SK-N-SH (cell line): ENCODE measurements around the gene TTLL1.

Experiments used
- CTCF ChIP-seq: fragments of 200-600 bp; sonication (generic); IDR thresholded peaks from 2 replicates; pipeline ENCODE4 v1.6.1; 2017; ENCODE audit warnings: antibody characterized with exemption, mild to moderate bottlenecking, moderate library complexity
- EP300 ChIP-seq, 2 experiments: IDR thresholded peaks; 2 replicates each; pipeline versions ENCODE4 v1.4.0 to v1.6.1; 2012; ENCODE audit warnings: borderline replicate concordance in 1 of 2, low read depth in 1 of 2, low read length in 1 of 2
- EZH2phosphoT487 ChIP-seq: fragments of 200-600 bp; sonication (generic); IDR thresholded peaks from 2 replicates; pipeline ENCODE4 v1.6.1; 2017; ENCODE audit warnings: low read depth, mixed run types, mild to moderate bottlenecking, antibody characterized with exemption, moderate library complexity, borderline replicate concordance
- FOSL2 ChIP-seq: IDR thresholded peaks from 2 replicates; pipeline ENCODE4 v1.4.0; 2012; ENCODE audit warnings: low read depth, mild to moderate bottlenecking, moderate library complexity, borderline replicate concordance
- FOXM1 ChIP-seq: IDR thresholded peaks from 2 replicates; pipeline ENCODE4 v1.4.0; 2012; ENCODE audit warnings: low read depth, mild to moderate bottlenecking
- POLR2AphosphoS5 ChIP-seq: IDR thresholded peaks from 2 replicates; pipeline ENCODE4 v1.6.1; 2012; ENCODE audit warnings: low read depth, low read length
- RAD21 ChIP-seq: IDR thresholded peaks from 2 replicates; pipeline ENCODE4 v1.6.1; 2012; ENCODE audit warnings: mild to moderate bottlenecking, low read length
- REST ChIP-seq: IDR thresholded peaks from 2 replicates; pipeline ENCODE4 v1.6.1; 2012; ENCODE audit warnings: mild to moderate bottlenecking, low read depth, low read length, moderate library complexity
- RXRA ChIP-seq: IDR thresholded peaks from 2 replicates; pipeline ENCODE4 v1.4.0; 2012; ENCODE audit warnings: low read depth, mild to moderate bottlenecking, borderline replicate concordance
- SMC3 ChIP-seq: IDR thresholded peaks from 2 replicates; pipeline ENCODE4 v1.6.1; 2012; ENCODE audit warnings: low read depth, low read length, improper control_type of control experiment
- TCF12 ChIP-seq: IDR thresholded peaks from 2 replicates; pipeline ENCODE4 v1.4.0; 2012
- USF1 ChIP-seq: IDR thresholded peaks from 2 replicates; pipeline ENCODE4 v1.4.0; 2012; ENCODE audit warnings: low read depth, borderline replicate concordance
- YY1 ChIP-seq: IDR thresholded peaks from 2 replicates; pipeline ENCODE4 v1.4.0; 2012; ENCODE audit warnings: low read depth, mild to moderate bottlenecking
- ZBTB33 ChIP-seq: IDR thresholded peaks from 2 replicates; pipeline ENCODE4 v1.4.0; 2012; ENCODE audit warnings: low read depth, borderline replicate concordance

- TF ChIP-seq FOXM1 (no peak), POLR2AphosphoS5 (no peak), RAD21 (no peak), CTCF (no peak), FOSL2 (no peak), EZH2phosphoT487 (no peak), TCF12 (no peak), ZBTB33 (no peak), REST (no peak), SMC3 (no peak), RXRA (no peak), YY1 (no peak), USF1 (no peak), EP300 (IDR thresholded peaks at IDR 0.05; ENCODE audit: borderline replicate concordance in 1 of 2, low read depth in 1 of 2, low read length in 1 of 2) (no peak)
These were observed 42.7 kb upstream of the TTLL1 start for GRCh38 chr22:43131773-43132501.
